CD14-positive monocyte (primary cell): ENCODE data around the gene LRRC4C. TPM values are rescaled to one million over a fixed set of nuclear protein-coding genes. Genes with fewer than 3 reads are reported as not detected.

Source experiments
- DNase-seq, 3 donors: peaks; one replicate each; pipeline ENCODE4 v3.0.0-alpha.2; 2011 to 2022
- H2AFZ ChIP-seq: 2 replicates; pipeline ENCODE4 v1.6.0; 2012; ENCODE audit warnings: mild to moderate bottlenecking, low read depth, low read length, inconsistent platforms; ENCODE audit not compliant: insufficient read depth, poor library complexity, severe bottlenecking
- H3K27ac ChIP-seq, 2 donors: 1 replicate in 1 of 2; 2 replicates in 1 of 2; pipeline ENCODE4 v1.5.1; 2012 to 2013; ENCODE audit warnings: low read length in 2 of 2, control low read depth in 1 of 2, inconsistent platforms in 1 of 2, low read depth in 1 of 2, mild to moderate bottlenecking in 1 of 2
- H3K27me3 ChIP-seq, 2 donors: one replicate each; pipeline versions ENCODE4 v1.6.0 to v1.6.1; 2011 to 2013; ENCODE audit warnings: low read length in 2 of 2; ENCODE audit not compliant: control insufficient read depth in 2 of 2, insufficient read depth in 2 of 2
- H3K36me3 ChIP-seq, 2 donors: replicated peaks in 1 of 2; 1 replicate in 1 of 2; 2 replicates in 1 of 2; pipeline versions ENCODE4 v1.5.1 to v1.6.1; 2012 to 2013; ENCODE audit warnings: low read length in 2 of 2, control low read depth in 1 of 2, inconsistent platforms in 1 of 2, mild to moderate bottlenecking in 1 of 2; ENCODE audit not compliant: insufficient read depth in 2 of 2, control insufficient read depth in 1 of 2
- H3K4me1 ChIP-seq, 2 donors: 1 replicate in 1 of 2; 2 replicates in 1 of 2; pipeline versions ENCODE4 v1.5.1 to v1.6.1; 2012 to 2013; ENCODE audit warnings: low read length in 2 of 2, control low read depth in 1 of 2, inconsistent platforms in 1 of 2, mild to moderate bottlenecking in 1 of 2, moderate library complexity in 1 of 2; ENCODE audit not compliant: insufficient read depth in 2 of 2, control insufficient read depth in 1 of 2
- H3K4me2 ChIP-seq: replicated peaks from 2 replicates; pipeline ENCODE3; 2012; ENCODE audit warnings: low read length, moderate library complexity, mild to moderate bottlenecking; ENCODE audit not compliant: poor library complexity, severe bottlenecking; ENCODE audit errors: extremely low read depth
- H3K4me3 ChIP-seq, 3 experiments: fragments of 200-600 bp in 1 of 3; sonication (generic) in 1 of 3; replicated peaks in 1 of 3; 1 replicate in 2 of 3; 2 replicates in 1 of 3; pipeline ENCODE4 v1.5.1; 2011 to 2013; ENCODE audit warnings: low read length in 3 of 3, mild to moderate bottlenecking in 3 of 3, control low read depth in 2 of 3, low read depth in 2 of 3, inconsistent platforms in 1 of 3, moderate library complexity in 1 of 3
- H3K79me2 ChIP-seq: 2 replicates; pipeline ENCODE4 v1.6.0; 2012; ENCODE audit warnings: mild to moderate bottlenecking, control low read depth, inconsistent platforms, low read length, moderate library complexity; ENCODE audit not compliant: insufficient read depth
- H3K9ac ChIP-seq: 2 replicates; pipeline ENCODE4 v1.6.0; 2017; ENCODE audit warnings: low read length, mild to moderate bottlenecking; ENCODE audit not compliant: insufficient read depth, poor library complexity, severe bottlenecking
- H3K9me3 ChIP-seq, 2 donors: replicated peaks in 1 of 2; 1 replicate in 1 of 2; 2 replicates in 1 of 2; pipeline versions ENCODE4 v1.5.1 to v1.6.1; 2012 to 2013; ENCODE audit warnings: low read length in 2 of 2, control low read depth in 1 of 2; ENCODE audit not compliant: control insufficient read depth in 1 of 2, insufficient read depth in 1 of 2
- H4K20me1 ChIP-seq: 2 replicates; pipeline ENCODE4 v1.6.0; 2012; ENCODE audit warnings: mild to moderate bottlenecking, low read length, control low read depth, moderate library complexity; ENCODE audit not compliant: insufficient read depth
- H3K27ac Mint-ChIP-seq, 7 donors: one replicate each; pipeline ENCODE4 v1.8.0; 2020; ENCODE audit warnings: mild to moderate bottlenecking in 7 of 7, mixed read lengths in 7 of 7, moderate library complexity in 6 of 7, inconsistent platforms in 2 of 7
- H3K27me3 Mint-ChIP-seq, 3 donors: one replicate each; pipeline ENCODE4 v1.8.0; 2021 to 2022; ENCODE audit warnings: low read depth in 3 of 3, mild to moderate bottlenecking in 3 of 3, mixed read lengths in 3 of 3, moderate library complexity in 3 of 3, inconsistent platforms in 1 of 3
- H3K36me3 Mint-ChIP-seq, 2 donors: one replicate each; pipeline ENCODE4 v1.8.0; 2020; ENCODE audit warnings: mixed read lengths in 2 of 2, inconsistent platforms in 1 of 2, mild to moderate bottlenecking in 1 of 2
- H3K4me1 Mint-ChIP-seq: one replicate; pipeline ENCODE4 v1.8.0; 2020; ENCODE audit warnings: mild to moderate bottlenecking, mixed read lengths
- H3K4me3 Mint-ChIP-seq, 2 donors: one replicate each; pipeline ENCODE4 v1.8.0; 2020; ENCODE audit warnings: mild to moderate bottlenecking in 2 of 2, mixed read lengths in 2 of 2, moderate library complexity in 1 of 2
- H3K9me3 Mint-ChIP-seq, 7 donors: one replicate each; pipeline ENCODE4 v1.8.0; 2020 to 2022; ENCODE audit warnings: mixed read lengths in 7 of 7, mild to moderate bottlenecking in 6 of 7, moderate library complexity in 6 of 7, inconsistent platforms in 2 of 7
- WGBS: methylation state at CpG from one replicate; pipeline ENCODE4 v1.1.5; 2013; ENCODE audit warnings: missing lambda C conversion rate; ENCODE audit not compliant: insufficient coverage; 5-methylcytosine and 5-hydroxymethylcytosine counted together
- intact Hi-C, 2 donors: fragments of 100-400 bp; cut with micrococcal nuclease; formaldehyde crosslinking; loops; one replicate each; pipeline versions ENCODE4 v1.15.0 to v1.15.1; 2023
- polyA plus RNA-seq, 3 donors: library from polyadenylated mRNA; depleted of rRNA in 1 of 3; unstranded in 2 of 3; stranded (reverse) in 1 of 3; fragments of 300-500 nt in 2 of 3; fragments of >200 nt in 1 of 3; fragmentation: Illumina TruSeq in 2 of 3; gene quantifications; 1 replicate in 2 of 3; 2 replicates in 1 of 3; pipeline ENCODE4 v1.2.3, GENCODE V29; 2012 to 2021
- TF ChIP-seq, protein P1 (sequence below): fragments of 200-600 bp; IDR thresholded peaks from one replicate; pipeline ENCODE4 v1.8.0; 2022; ENCODE audit warnings: antibody characterized with exemption, mild to moderate bottlenecking

LRRC4C gene
- polyA plus RNA-seq, 3 donors: not detected

DNA sequence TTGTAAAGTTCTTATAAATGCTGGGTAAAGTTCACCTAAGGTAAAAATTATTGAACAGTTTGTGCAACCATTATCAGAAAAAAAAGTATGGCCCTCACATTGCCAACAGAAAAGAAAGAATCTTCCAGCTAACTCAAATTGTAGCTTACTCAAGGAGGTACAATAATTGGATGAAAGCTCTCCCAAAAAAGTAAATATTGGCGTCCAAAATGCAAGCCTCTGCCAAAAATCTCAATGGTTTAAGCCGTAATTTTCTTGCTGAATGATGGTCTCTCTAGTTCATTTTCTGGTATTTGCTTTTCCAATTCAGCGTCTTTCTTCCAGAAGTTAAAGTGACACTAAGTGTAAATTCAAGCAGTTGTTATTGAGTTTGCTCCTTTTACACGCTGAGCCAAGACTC, 727.3 kb downstream of the LRRC4C start:
- H3K9me3 Mint-ChIP-seq: peaks cover 0 to 21% (median 7%) of the 10 kb centered on the region in 7 donors
- H3K4me1 Mint-ChIP-seq: no peaks in the 10 kb centered on the region
- intact Hi-C loops: no loop called here
- no peaks in the 10 kb centered on the region for H3K27me3 ChIP-seq
- no peaks in the 10 kb centered on the region for H3K36me3 ChIP-seq
- peaks cover 8 to 9% of the 10 kb centered on the region in 2 donors for H3K9me3 ChIP-seq
- H3K4me2 ChIP-seq: no peak overlapping the region
- no peaks in the 10 kb centered on the region for H3K4me1 ChIP-seq
- H3K4me3 ChIP-seq: no peak overlapping the region
- no peak overlapping the region for H2AFZ ChIP-seq
- H4K20me1 ChIP-seq: no peaks in the 10 kb centered on the region
- H3K27ac Mint-ChIP-seq: no peak overlapping the region
- no peak overlapping the region for H3K4me3 Mint-ChIP-seq
- TF ChIP-seq, protein P1, sequence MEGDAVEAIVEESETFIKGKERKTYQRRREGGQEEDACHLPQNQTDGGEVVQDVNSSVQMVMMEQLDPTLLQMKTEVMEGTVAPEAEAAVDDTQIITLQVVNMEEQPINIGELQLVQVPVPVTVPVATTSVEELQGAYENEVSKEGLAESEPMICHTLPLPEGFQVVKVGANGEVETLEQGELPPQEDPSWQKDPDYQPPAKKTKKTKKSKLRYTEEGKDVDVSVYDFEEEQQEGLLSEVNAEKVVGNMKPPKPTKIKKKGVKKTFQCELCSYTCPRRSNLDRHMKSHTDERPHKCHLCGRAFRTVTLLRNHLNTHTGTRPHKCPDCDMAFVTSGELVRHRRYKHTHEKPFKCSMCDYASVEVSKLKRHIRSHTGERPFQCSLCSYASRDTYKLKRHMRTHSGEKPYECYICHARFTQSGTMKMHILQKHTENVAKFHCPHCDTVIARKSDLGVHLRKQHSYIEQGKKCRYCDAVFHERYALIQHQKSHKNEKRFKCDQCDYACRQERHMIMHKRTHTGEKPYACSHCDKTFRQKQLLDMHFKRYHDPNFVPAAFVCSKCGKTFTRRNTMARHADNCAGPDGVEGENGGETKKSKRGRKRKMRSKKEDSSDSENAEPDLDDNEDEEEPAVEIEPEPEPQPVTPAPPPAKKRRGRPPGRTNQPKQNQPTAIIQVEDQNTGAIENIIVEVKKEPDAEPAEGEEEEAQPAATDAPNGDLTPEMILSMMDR: no peak
- no peak overlapping the region for H3K27ac ChIP-seq
- WGBS: 88% methylated on average over 1 of the region's 4 CpGs
- no peaks in the 10 kb centered on the region for H3K79me2 ChIP-seq
- H3K27me3 Mint-ChIP-seq: no peaks in the 10 kb centered on the region
- no peaks in the 10 kb centered on the region for H3K36me3 Mint-ChIP-seq
- DNase-seq: no peak
- H3K9ac ChIP-seq: no peak overlapping the region

DNA sequence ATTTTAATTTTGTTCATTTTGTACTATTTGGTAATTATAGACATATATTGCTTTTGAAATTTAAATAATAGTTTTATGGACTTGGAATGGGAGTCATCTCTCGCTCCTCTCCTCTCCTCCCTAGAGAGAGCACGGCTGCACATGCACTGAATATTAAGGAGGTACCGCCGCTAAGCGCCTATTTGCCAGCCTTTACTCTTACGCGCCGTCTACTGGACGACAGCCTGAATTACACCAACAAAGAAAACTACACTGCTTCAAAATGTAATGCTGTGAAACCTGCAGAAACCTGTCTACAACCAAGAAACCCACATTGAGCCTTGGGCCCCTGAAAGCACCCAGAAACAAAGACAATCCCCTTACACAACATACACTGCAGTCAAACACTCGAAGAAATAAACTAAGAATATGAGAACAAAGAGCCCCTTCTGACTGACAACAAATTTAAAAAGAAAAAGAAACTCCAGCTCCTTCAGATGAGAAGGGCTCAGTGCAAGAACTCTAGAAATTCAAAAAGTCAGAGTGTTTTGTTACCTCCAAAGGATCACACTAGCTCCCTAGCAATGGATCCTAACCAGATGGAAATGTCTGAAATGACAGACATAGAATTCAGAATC, 737.2 kb downstream of the LRRC4C start:
- DNase-seq: no peak
- Histone ChIP-seq H3K4me1 (no peaks in the 10 kb centered on the region), H4K20me1 (no peaks in the 10 kb centered on the region), H3K27me3 (no peaks in the 10 kb centered on the region), H3K9me3 (no peaks in the 10 kb centered on the region), H3K4me3 (no peak overlapping the region), H3K27ac (no peak overlapping the region), H3K4me2 (no peak overlapping the region), H3K79me2 (no peaks in the 10 kb centered on the region), H2AFZ (no peak overlapping the region), H3K9ac (no peak overlapping the region), H3K36me3 (no peaks in the 10 kb centered on the region)
- Mint-ChIP-seq H3K4me3 (no peak overlapping the region), H3K36me3 (no peaks in the 10 kb centered on the region), H3K9me3 (peaks cover 0 to 2% (median 0%) of the 10 kb centered on the region in 7 donors), H3K27me3 (peaks cover 0 to 1% (median 0%) of the 10 kb centered on the region in 3 donors), H3K27ac (no peak overlapping the region), H3K4me1 (no peaks in the 10 kb centered on the region)
- TF ChIP-seq, protein P1: no peak
- WGBS: 30% methylated on average over 7 of the region's 10 CpGs
- intact Hi-C loops: no loop called here
